SH-SY5Y (cell line): ENCODE data around the gene PAQR5.

Experiments used
- GATA2 ChIP-seq: IDR thresholded peaks from 2 replicates; pipeline ENCODE4 v1.6.1; 2011; ENCODE audit warnings: mild to moderate bottlenecking, low read depth, low read length
- GATA3 ChIP-seq: IDR thresholded peaks from 2 replicates; pipeline ENCODE4 v1.6.1; 2011; ENCODE audit warnings: low read depth, mild to moderate bottlenecking, low read length, moderate library complexity

PAQR5 gene

GRCh38 chr15:69319384-69320375 lies 21.0 kb downstream of the PAQR5 start:
- peak; percentile 92 for TF ChIP-seq GATA2
- no peak for TF ChIP-seq GATA3

GRCh38 chr15:69320977-69321554 lies 22.4 kb downstream of the PAQR5 start:
- TF ChIP-seq GATA2 (peak; percentile 75; the same call in 1 of the 2 replicates), GATA3 (peak; percentile 74)

- TF ChIP-seq GATA3, result no peak
- no peak for TF ChIP-seq GATA2
Observed at GRCh38 chr15:69323893-69324430, 25.2 kb downstream of the PAQR5 start.

- no peak for TF ChIP-seq GATA3
- no peak for TF ChIP-seq GATA2
Observed at GRCh38 chr15:69324565-69324964, 25.9 kb downstream of the PAQR5 start.

- TF ChIP-seq GATA2 (no peak), GATA3 (no peak)
Observed at GRCh38 chr15:69325456-69325971, 26.8 kb downstream of the PAQR5 start.

- TF ChIP-seq GATA2, result no peak
- TF ChIP-seq GATA3, result no peak
Observed at GRCh38 chr15:69328080-69328479, 29.4 kb downstream of the PAQR5 start.

- TF ChIP-seq GATA3 (no peak), GATA2 (no peak)
Observed at GRCh38 chr15:69328739-69329138, 30.0 kb downstream of the PAQR5 start.

- no peak for TF ChIP-seq GATA2
- no peak for TF ChIP-seq GATA3
Observed at GRCh38 chr15:69337138-69337537, 38.4 kb downstream of the PAQR5 start.

- TF ChIP-seq GATA2 (no peak), GATA3 (no peak)
Observed at GRCh38 chr15:69338535-69339213, 40.0 kb downstream of the PAQR5 start.

- TF ChIP-seq GATA3 (no peak), GATA2 (no peak)
Observed at GRCh38 chr15:69340243-69340900, 41.7 kb downstream of the PAQR5 start.

GRCh38 chr15:69341356-69341755 lies 42.6 kb downstream of the PAQR5 start:
- no peak for TF ChIP-seq GATA3
- TF ChIP-seq GATA2, result no peak

GRCh38 chr15:69342460-69343076 lies 43.9 kb downstream of the PAQR5 start:
- TF ChIP-seq GATA3, result no peak

- TF ChIP-seq GATA3 (no peak), GATA2 (no peak)
Observed at GRCh38 chr15:69343133-69343532, 44.4 kb downstream of the PAQR5 start.
